GM10266 (cell line): ENCODE measurements around the gene ULK4.

ENCODE experiments used
- DNase-seq: peaks from one replicate; pipeline ENCODE4 v3.0.0; 2012; ENCODE audit errors: extremely low spot score
- CTCF ChIP-seq: IDR thresholded peaks from 2 replicates; pipeline ENCODE4 v1.5.1; 2012; ENCODE audit warnings: mild to moderate bottlenecking, low read depth; ENCODE audit not compliant: control insufficient read depth, insufficient read depth; ENCODE audit errors: missing control alignments

The ULK4 gene

GRCh38 chr3:41612853-41613252 is 349.1 kb downstream of the ULK4 start:
- no peak for TF ChIP-seq CTCF
- DNase-seq = no peak

- DNase-seq = no peak
- no peak for TF ChIP-seq CTCF
Observed at GRCh38 chr3:41611008-41611407, 350.9 kb downstream of the ULK4 start.

GRCh38 chr3:41608347-41608746 is 353.6 kb downstream of the ULK4 start:
- no peak for DNase-seq
- no peak for TF ChIP-seq CTCF

- DNase-seq = no peak
- no peak for TF ChIP-seq CTCF
Observed at GRCh38 chr3:41603807-41604206, 358.1 kb downstream of the ULK4 start.

- DNase-seq = no peak
- no peak for TF ChIP-seq CTCF
Observed at GRCh38 chr3:41602121-41602520, 359.8 kb downstream of the ULK4 start.

- no peak for DNase-seq
- TF ChIP-seq CTCF = no peak
Observed at GRCh38 chr3:41601404-41601987, 360.4 kb downstream of the ULK4 start.

GRCh38 chr3:41600616-41601015 is 361.3 kb downstream of the ULK4 start:
- DNase-seq = no peak
- no peak for TF ChIP-seq CTCF
